Activated naive CD4-positive, alpha-beta T cell treated with anti-CD3 and anti-CD28 coated beads, Interleukin-2, amount 50 U/mL, for 24 hours (primary cell): ENCODE measurements around the gene PAK4.

Experiments used
- H3K27ac Mint-ChIP-seq: one replicate; pipeline ENCODE4 v1.8.0; 2021; ENCODE audit warnings: mild to moderate bottlenecking, mixed read lengths
- H3K27me3 Mint-ChIP-seq: one replicate; pipeline ENCODE4 v1.8.0; 2021; ENCODE audit warnings: mixed read lengths
- H3K36me3 Mint-ChIP-seq: one replicate; pipeline ENCODE4 v1.8.0; 2021; ENCODE audit warnings: mixed read lengths
- H3K4me1 Mint-ChIP-seq: one replicate; pipeline ENCODE4 v1.8.0; 2021; ENCODE audit warnings: mixed read lengths
- H3K4me3 Mint-ChIP-seq: one replicate; pipeline ENCODE4 v1.8.0; 2021; ENCODE audit warnings: mild to moderate bottlenecking, mixed read lengths
- H3K9me3 Mint-ChIP-seq: one replicate; pipeline ENCODE4 v1.8.0; 2021; ENCODE audit warnings: mixed read lengths

The PAK4 gene

GRCh38 chr19:39171479-39172465 lies 46.2 kb downstream of the PAK4 start:
- no peaks in the 10 kb centered on the region for H3K36me3 Mint-ChIP-seq
- H3K4me1 Mint-ChIP-seq = no peaks in the 10 kb centered on the region
- H3K27ac Mint-ChIP-seq = no peak overlapping the region
- H3K27me3 Mint-ChIP-seq = no peaks in the 10 kb centered on the region
- H3K4me3 Mint-ChIP-seq = no peak overlapping the region
- H3K9me3 Mint-ChIP-seq = no peaks in the 10 kb centered on the region

- H3K4me1 Mint-ChIP-seq = no peaks in the 10 kb centered on the region
- no peaks in the 10 kb centered on the region for H3K9me3 Mint-ChIP-seq
- H3K4me3 Mint-ChIP-seq = no peak overlapping the region
- no peaks in the 10 kb centered on the region for H3K36me3 Mint-ChIP-seq
- H3K27ac Mint-ChIP-seq = no peak overlapping the region
- H3K27me3 Mint-ChIP-seq = no peaks in the 10 kb centered on the region
These were observed 47.3 kb downstream of the PAK4 start for GRCh38 chr19:39172700-39173501.

GRCh38 chr19:39173502-39173991 lies 48.0 kb downstream of the PAK4 start:
- Mint-ChIP-seq H3K36me3 (no peaks in the 10 kb centered on the region), H3K4me3 (no peak overlapping the region), H3K4me1 (no peaks in the 10 kb centered on the region), H3K9me3 (no peaks in the 10 kb centered on the region), H3K27ac (no peak overlapping the region), H3K27me3 (no peaks in the 10 kb centered on the region)

- Mint-ChIP-seq H3K36me3 (no peaks in the 10 kb centered on the region), H3K4me1 (no peaks in the 10 kb centered on the region), H3K27me3 (no peaks in the 10 kb centered on the region), H3K27ac (no peak overlapping the region), H3K4me3 (no peak overlapping the region), H3K9me3 (no peaks in the 10 kb centered on the region)
These were observed 48.6 kb downstream of the PAK4 start for GRCh38 chr19:39174142-39174541.

GRCh38 chr19:39174558-39175544 lies 49.3 kb downstream of the PAK4 start:
- no peaks in the 10 kb centered on the region for H3K9me3 Mint-ChIP-seq
- H3K36me3 Mint-ChIP-seq = no peaks in the 10 kb centered on the region
- H3K27me3 Mint-ChIP-seq = no peaks in the 10 kb centered on the region
- no peaks in the 10 kb centered on the region for H3K4me1 Mint-ChIP-seq
- no peak overlapping the region for H3K4me3 Mint-ChIP-seq
- no peak overlapping the region for H3K27ac Mint-ChIP-seq

- no peak overlapping the region for H3K27ac Mint-ChIP-seq
- no peaks in the 10 kb centered on the region for H3K27me3 Mint-ChIP-seq
- no peak overlapping the region for H3K4me3 Mint-ChIP-seq
- no peaks in the 10 kb centered on the region for H3K36me3 Mint-ChIP-seq
- H3K9me3 Mint-ChIP-seq = no peaks in the 10 kb centered on the region
- no peaks in the 10 kb centered on the region for H3K4me1 Mint-ChIP-seq
These were observed 50.0 kb downstream of the PAK4 start for GRCh38 chr19:39175564-39175963.

- H3K4me3 Mint-ChIP-seq = no peak overlapping the region
- H3K4me1 Mint-ChIP-seq = no peaks in the 10 kb centered on the region
- H3K36me3 Mint-ChIP-seq = no peaks in the 10 kb centered on the region
- H3K27ac Mint-ChIP-seq = no peak overlapping the region
- H3K27me3 Mint-ChIP-seq = no peaks in the 10 kb centered on the region
- no peaks in the 10 kb centered on the region for H3K9me3 Mint-ChIP-seq
These were observed 51.6 kb downstream of the PAK4 start for GRCh38 chr19:39177110-39177699.

GRCh38 chr19:39177736-39178135 lies 52.1 kb downstream of the PAK4 start:
- Mint-ChIP-seq H3K4me3 (no peak overlapping the region), H3K4me1 (no peaks in the 10 kb centered on the region)

GRCh38 chr19:39178296-39179006 lies 52.9 kb downstream of the PAK4 start:
- Mint-ChIP-seq H3K27ac (no peak overlapping the region), H3K4me3 (no peak overlapping the region), H3K27me3 (no peaks in the 10 kb centered on the region), H3K4me1 (no peaks in the 10 kb centered on the region), H3K36me3 (no peaks in the 10 kb centered on the region), H3K9me3 (no peaks in the 10 kb centered on the region)

More at GRCh38 chr19:39177736-39178135, 52.1 kb downstream of the PAK4 start:
- H3K9me3 Mint-ChIP-seq = no peaks in the 10 kb centered on the region
- no peaks in the 10 kb centered on the region for H3K36me3 Mint-ChIP-seq
- no peaks in the 10 kb centered on the region for H3K27me3 Mint-ChIP-seq
- no peak overlapping the region for H3K27ac Mint-ChIP-seq

- Mint-ChIP-seq H3K4me1 (no peaks in the 10 kb centered on the region), H3K27ac (no peak overlapping the region), H3K36me3 (no peaks in the 10 kb centered on the region), H3K4me3 (no peak overlapping the region), H3K27me3 (no peaks in the 10 kb centered on the region), H3K9me3 (no peaks in the 10 kb centered on the region)
These were observed 54.2 kb downstream of the PAK4 start for GRCh38 chr19:39179754-39180153.

- H3K27me3 Mint-ChIP-seq = no peaks in the 10 kb centered on the region
- no peaks in the 10 kb centered on the region for H3K4me1 Mint-ChIP-seq
- H3K4me3 Mint-ChIP-seq = no peak overlapping the region
- H3K27ac Mint-ChIP-seq = no peak overlapping the region
- H3K36me3 Mint-ChIP-seq = no peaks in the 10 kb centered on the region
- no peaks in the 10 kb centered on the region for H3K9me3 Mint-ChIP-seq
These were observed 55.2 kb downstream of the PAK4 start for GRCh38 chr19:39180749-39181148.

GRCh38 chr19:39181500-39182173 lies 56.1 kb downstream of the PAK4 start:
- no peaks in the 10 kb centered on the region for H3K9me3 Mint-ChIP-seq
- H3K4me3 Mint-ChIP-seq = no peak overlapping the region
- no peaks in the 10 kb centered on the region for H3K4me1 Mint-ChIP-seq
- no peaks in the 10 kb centered on the region for H3K27me3 Mint-ChIP-seq
- H3K36me3 Mint-ChIP-seq = no peaks in the 10 kb centered on the region
- H3K27ac Mint-ChIP-seq = no peak overlapping the region

- Mint-ChIP-seq H3K9me3 (no peaks in the 10 kb centered on the region), H3K27ac (no peak overlapping the region), H3K4me1 (no peaks in the 10 kb centered on the region), H3K36me3 (no peaks in the 10 kb centered on the region), H3K4me3 (no peak overlapping the region), H3K27me3 (peaks cover under 1% of the 10 kb centered on the region)
These were observed 56.6 kb downstream of the PAK4 start for GRCh38 chr19:39182174-39182505.

GRCh38 chr19:39183104-39183503 lies 57.5 kb downstream of the PAK4 start:
- Mint-ChIP-seq H3K27me3 (peaks cover 2% of the 10 kb centered on the region), H3K4me3 (no peak overlapping the region), H3K9me3 (no peaks in the 10 kb centered on the region), H3K36me3 (no peaks in the 10 kb centered on the region), H3K4me1 (no peaks in the 10 kb centered on the region), H3K27ac (no peak overlapping the region)
